Measurements from ENCODE around the gene VKORC1. TPM values are rescaled to one million over a fixed set of nuclear protein-coding genes. Genes with fewer than 3 reads are reported as not detected.
A peak's percentile ranks its signal among the peaks of the same experiment; 100 is the strongest.

The VKORC1 gene
- polyA plus RNA-seq, 1 of the 3 experiments (the other 2 are of a cell fraction), result 434 TPM

DNA sequence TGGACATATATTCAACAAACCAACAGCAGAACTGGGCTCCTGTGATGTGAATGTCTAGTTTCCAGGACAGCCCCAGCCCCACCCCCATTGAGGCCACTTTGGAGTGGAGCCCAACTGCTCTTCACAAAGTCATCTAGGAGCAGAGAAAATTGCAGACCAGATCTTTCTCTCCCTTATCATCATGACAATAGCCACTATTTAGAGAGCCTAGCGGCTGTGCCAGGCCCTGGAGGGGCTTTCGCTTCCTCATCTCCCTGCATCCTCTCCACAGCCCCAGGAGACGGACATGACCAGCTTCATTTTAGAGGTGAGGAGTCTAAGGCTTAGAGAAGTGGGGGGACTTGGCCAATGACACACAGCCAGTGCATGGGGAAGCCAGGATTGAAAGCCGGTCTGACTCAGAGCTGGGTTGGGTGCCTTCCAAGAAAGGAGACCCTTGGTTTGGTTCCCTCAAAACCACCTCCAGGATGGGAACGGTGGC lies 39.5 kb upstream of the VKORC1 start:
- Histone ChIP-seq H3K36me3 (replicated peaks in 1 of 2; ENCODE audit: control insufficient read depth in 1 of 2, insufficient read depth in 2 of 2, low read length in 1 of 2) (peaks cover 0 to 13% of the 10 kb centered on the region in 2 experiments), H3K4me1 (ENCODE audit: control insufficient read depth in 1 of 2, insufficient read depth in 2 of 2, low read depth in 1 of 2, low read length in 1 of 2) (peaks cover 4 to 28% of the 10 kb centered on the region in 2 experiments; a peak in 2 of 4 replicates), H2AFZ (ENCODE audit: low read depth) (no peak overlapping the region), H3K4me2 (no peak overlapping the region), H4K20me1 (ENCODE audit: insufficient read depth) (no peaks in the 10 kb centered on the region), H3K4me3 (ENCODE audit: low read depth in 2 of 2, low read length in 1 of 2) (no peak overlapping the region), H3K9me3 (no peaks in the 10 kb centered on the region), H3K27me3 (ENCODE audit: insufficient read depth) (no peaks in the 10 kb centered on the region), H3K9me2 (no peaks in the 10 kb centered on the region), H3K79me2 (ENCODE audit: insufficient read depth) (no peaks in the 10 kb centered on the region), H3F3A (replicated peaks; ENCODE audit: insufficient read depth) (no peaks in the 10 kb centered on the region), H3K9ac (no peak overlapping the region), H3K27ac (ENCODE audit: low read depth in 2 of 2, low read length in 1 of 2) (peak overlapping the region in 1 of 2 experiments; percentile 24; a peak in 1 of 4 replicates)
- ChIA-PET POLR2A (interaction anchor here (0.6 to 3.9 kb wide), 2 partner anchors 17 to 132 kb away, joined by 3 to 15 read pairs; partner anchors contain the start of gene KAT8), CTCF (interaction anchor here (1.0 to 1.2 kb wide), 3 partner anchors 22 to 151 kb away, joined by 3 to 4 read pairs (median 4); no protein-coding TSS in a partner anchor)
- TF ChIP-seq ELF1 (IDR thresholded peaks at IDR 0.05) (no peak), MXI1 (IDR thresholded peaks at IDR 0.05; ENCODE audit: low read depth, low read length) (no peak), RAD21 (IDR thresholded peaks at IDR 0.05; ENCODE audit: low read length) (no peak), EZH2phosphoT487 (IDR thresholded peaks at IDR 0.05; ENCODE audit: borderline replicate concordance, low read depth) (no peak), GATA2 (CRISPR knock-in tag; IDR thresholded peaks at IDR 0.05) (no peak), YY1 (IDR thresholded peaks at IDR 0.05; ENCODE audit: low read depth) (no peak), CHD2 (IDR thresholded peaks at IDR 0.05; ENCODE audit: low read length, partially characterized antibody) (no peak), NFIC (IDR thresholded peaks at IDR 0.05; ENCODE audit: borderline replicate concordance) (no peak), FOXJ3 (CRISPR knock-in tag; IDR thresholded peaks at IDR 0.05) (no peak), SMC3 (IDR thresholded peaks at IDR 0.05; ENCODE audit: low read depth, low read length) (no peak), RCOR1 (IDR thresholded peaks at IDR 0.05; ENCODE audit: low read length) (no peak), TEAD4 (IDR thresholded peaks at IDR 0.05; ENCODE audit: borderline replicate concordance, insufficient read depth) (no peak)
- TF ChIP-seq, protein P1, sequence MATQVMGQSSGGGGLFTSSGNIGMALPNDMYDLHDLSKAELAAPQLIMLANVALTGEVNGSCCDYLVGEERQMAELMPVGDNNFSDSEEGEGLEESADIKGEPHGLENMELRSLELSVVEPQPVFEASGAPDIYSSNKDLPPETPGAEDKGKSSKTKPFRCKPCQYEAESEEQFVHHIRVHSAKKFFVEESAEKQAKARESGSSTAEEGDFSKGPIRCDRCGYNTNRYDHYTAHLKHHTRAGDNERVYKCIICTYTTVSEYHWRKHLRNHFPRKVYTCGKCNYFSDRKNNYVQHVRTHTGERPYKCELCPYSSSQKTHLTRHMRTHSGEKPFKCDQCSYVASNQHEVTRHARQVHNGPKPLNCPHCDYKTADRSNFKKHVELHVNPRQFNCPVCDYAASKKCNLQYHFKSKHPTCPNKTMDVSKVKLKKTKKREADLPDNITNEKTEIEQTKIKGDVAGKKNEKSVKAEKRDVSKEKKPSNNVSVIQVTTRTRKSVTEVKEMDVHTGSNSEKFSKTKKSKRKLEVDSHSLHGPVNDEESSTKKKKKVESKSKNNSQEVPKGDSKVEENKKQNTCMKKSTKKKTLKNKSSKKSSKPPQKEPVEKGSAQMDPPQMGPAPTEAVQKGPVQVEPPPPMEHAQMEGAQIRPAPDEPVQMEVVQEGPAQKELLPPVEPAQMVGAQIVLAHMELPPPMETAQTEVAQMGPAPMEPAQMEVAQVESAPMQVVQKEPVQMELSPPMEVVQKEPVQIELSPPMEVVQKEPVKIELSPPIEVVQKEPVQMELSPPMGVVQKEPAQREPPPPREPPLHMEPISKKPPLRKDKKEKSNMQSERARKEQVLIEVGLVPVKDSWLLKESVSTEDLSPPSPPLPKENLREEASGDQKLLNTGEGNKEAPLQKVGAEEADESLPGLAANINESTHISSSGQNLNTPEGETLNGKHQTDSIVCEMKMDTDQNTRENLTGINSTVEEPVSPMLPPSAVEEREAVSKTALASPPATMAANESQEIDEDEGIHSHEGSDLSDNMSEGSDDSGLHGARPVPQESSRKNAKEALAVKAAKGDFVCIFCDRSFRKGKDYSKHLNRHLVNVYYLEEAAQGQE (IDR thresholded peaks at IDR 0.05; ENCODE audit: low read depth, low read length), result no peak
- TF ChIP-seq, protein P2, sequence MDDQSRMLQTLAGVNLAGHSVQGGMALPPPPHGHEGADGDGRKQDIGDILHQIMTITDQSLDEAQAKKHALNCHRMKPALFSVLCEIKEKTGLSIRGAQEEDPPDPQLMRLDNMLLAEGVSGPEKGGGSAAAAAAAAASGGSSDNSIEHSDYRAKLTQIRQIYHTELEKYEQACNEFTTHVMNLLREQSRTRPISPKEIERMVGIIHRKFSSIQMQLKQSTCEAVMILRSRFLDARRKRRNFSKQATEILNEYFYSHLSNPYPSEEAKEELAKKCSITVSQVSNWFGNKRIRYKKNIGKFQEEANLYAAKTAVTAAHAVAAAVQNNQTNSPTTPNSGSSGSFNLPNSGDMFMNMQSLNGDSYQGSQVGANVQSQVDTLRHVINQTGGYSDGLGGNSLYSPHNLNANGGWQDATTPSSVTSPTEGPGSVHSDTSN (IDR thresholded peaks at IDR 0.05), result no peak
- TF ChIP-seq, protein P3, sequence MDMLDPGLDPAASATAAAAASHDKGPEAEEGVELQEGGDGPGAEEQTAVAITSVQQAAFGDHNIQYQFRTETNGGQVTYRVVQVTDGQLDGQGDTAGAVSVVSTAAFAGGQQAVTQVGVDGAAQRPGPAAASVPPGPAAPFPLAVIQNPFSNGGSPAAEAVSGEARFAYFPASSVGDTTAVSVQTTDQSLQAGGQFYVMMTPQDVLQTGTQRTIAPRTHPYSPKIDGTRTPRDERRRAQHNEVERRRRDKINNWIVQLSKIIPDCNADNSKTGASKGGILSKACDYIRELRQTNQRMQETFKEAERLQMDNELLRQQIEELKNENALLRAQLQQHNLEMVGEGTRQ (IDR thresholded peaks at IDR 0.05; ENCODE audit: borderline replicate concordance, low read depth, low read length), result no peak
- 52% methylated on average over 5 of the region's 5 CpGs for WGBS (ENCODE audit: low lambda C conversion rate)
- no peak for DNase-seq

Data from SK-N-SH (cell line).